K562 (cell line): ENCODE results near the gene SLC24A3. TPM values are rescaled to one million over a fixed set of nuclear protein-coding genes. Genes with fewer than 3 reads are reported as not detected.

Experiments used
- ATAC-seq: fragments of 200-7000 bp; cut with Tn5 transposase; 3 replicates; pipeline ENCODE4 v1.9.1; 2020; ENCODE audit warnings: moderate library complexity
- BruUV-seq: library from RNA; stranded (reverse); fragments of 400-500 nt; replicated peaks from 2 replicates; lab custom pipeline; 2021; lab: Mats Ljungman, UMichigan
- CTCF ChIA-PET: fragments of 300-600 bp; formaldehyde crosslinking; extraction: SDS; loops from one replicate; lab custom pipeline; 2021; ENCODE audit warnings: low intra/inter-chr PET ratio; lab: Yijun Ruan, JAX
- POLR2A ChIA-PET: fragments of 300-600, 350-650 bp; sonication (Branson Sonifier 250); formaldehyde crosslinking; extraction: SDS; loops from one replicate; lab custom pipeline; 2021; ENCODE audit warnings: antibody characterized with exemption, inconsistent platforms; lab: Yijun Ruan, JAX
- DNase-seq, 4 experiments: peaks; one replicate each; pipeline versions ENCODE4 v3.0.0 to v3.0.0-alpha.2; 2011 to 2018; ENCODE audit warnings: low spot score in 3 of 4, mixed read lengths in 3 of 4; ENCODE audit errors: extremely low read depth in 1 of 4
- FAIRE-seq: peaks from 2 replicates; lab custom pipeline; 2011; peaks lifted over from hg19 to GRCh38; lab: Jason Lieb, UNC
- H2AFZ ChIP-seq: 2 replicates; pipeline ENCODE4 v1.6.0; 2011; ENCODE audit warnings: low read depth, low read length, control low read depth, inconsistent platforms
- H3K27ac ChIP-seq: fragments of 200-600 bp; 3 replicates; pipeline ENCODE4 v1.8.0; 2011; ENCODE audit warnings: low read depth, mild to moderate bottlenecking, control low read depth, inconsistent platforms, low read length, moderate library complexity, mixed read lengths; ENCODE audit errors: extremely low read depth
- H3K27me3 ChIP-seq, 2 experiments: fragments of 300-600 bp in 1 of 2; 2 replicates in 1 of 2; 3 replicates in 1 of 2; pipeline versions ENCODE4 v1.6.0 to v1.8.0; 2011; ENCODE audit warnings: inconsistent platforms in 2 of 2, low read length in 2 of 2, mild to moderate bottlenecking in 1 of 2, mixed read lengths in 1 of 2, moderate library complexity in 1 of 2; ENCODE audit not compliant: control insufficient read depth in 2 of 2, insufficient read depth in 2 of 2
- H3K36me3 ChIP-seq: fragments of 300-600 bp; 3 replicates; pipeline ENCODE4 v1.8.0; 2011; ENCODE audit warnings: mild to moderate bottlenecking, low read length, inconsistent platforms; ENCODE audit not compliant: control insufficient read depth, insufficient read depth
- H3K4me1 ChIP-seq, 2 experiments: fragments of 200-600 bp in 1 of 2; replicated peaks in 1 of 2; 2 replicates in 1 of 2; 3 replicates in 1 of 2; pipeline versions ENCODE4 v1.5.1 to v1.8.0; 2011; ENCODE audit warnings: inconsistent platforms in 2 of 2, low read length in 2 of 2, mild to moderate bottlenecking in 1 of 2, mixed read lengths in 1 of 2, moderate library complexity in 1 of 2; ENCODE audit not compliant: control insufficient read depth in 2 of 2, insufficient read depth in 2 of 2
- H3K4me2 ChIP-seq: 2 replicates; pipeline ENCODE4 v1.6.1; 2011; ENCODE audit warnings: low read length, control low read depth, inconsistent platforms, mixed read lengths; ENCODE audit not compliant: insufficient read depth
- H3K4me3 ChIP-seq: fragments of 200-600 bp; sonication (generic), shearing (Covaris generic); 2 replicates; pipeline ENCODE4 v1.5.1; 2016; ENCODE audit warnings: control low read depth, inconsistent platforms
- H3K79me2 ChIP-seq: fragments of 200-600 bp; 3 replicates; pipeline ENCODE4 v1.8.0; 2011; ENCODE audit warnings: low read length, inconsistent platforms; ENCODE audit not compliant: control insufficient read depth, insufficient read depth
- H3K9ac ChIP-seq, 2 experiments: 2 replicates each; pipeline versions ENCODE4 v1.6.0 to v1.6.1; 2011; ENCODE audit warnings: low read depth in 2 of 2, low read length in 2 of 2, control low read depth in 1 of 2, inconsistent platforms in 1 of 2, mild to moderate bottlenecking in 1 of 2, mixed read lengths in 1 of 2; ENCODE audit not compliant: insufficient read depth in 1 of 2
- H3K9me1 ChIP-seq: one replicate; pipeline ENCODE4 v1.6.0; 2011; ENCODE audit warnings: inconsistent platforms, mild to moderate bottlenecking, low read length, moderate library complexity; ENCODE audit not compliant: control insufficient read depth, insufficient read depth
- H3K9me3 ChIP-seq: replicated peaks from 2 replicates; pipeline ENCODE4 v1.5.1; 2011; ENCODE audit warnings: low read depth, low read length, inconsistent platforms; ENCODE audit not compliant: control insufficient read depth, insufficient read depth
- H4K20me1 ChIP-seq: replicated peaks from 2 replicates; pipeline ENCODE4 v1.6.1; 2011; ENCODE audit warnings: low read length, inconsistent platforms, mixed read lengths; ENCODE audit not compliant: control insufficient read depth, insufficient read depth
- ARID2 ChIP-seq: fragments of 450-650 bp; IDR thresholded peaks from 2 replicates; pipeline ENCODE4 v1.6.1; 2017; ENCODE audit warnings: antibody characterized with exemption, mild to moderate bottlenecking
- CHD4 ChIP-seq: fragments of 200-600 bp; sonication (generic); IDR thresholded peaks from 3 replicates; pipeline ENCODE4 v1.6.1; 2012; ENCODE audit warnings: low read depth, mild to moderate bottlenecking, mixed read lengths, low read length, inconsistent platforms; ENCODE audit not compliant: insufficient read depth, insufficient replicate concordance, poor library complexity, severe bottlenecking
- MTA2 ChIP-seq: fragments of 450-650 bp; IDR thresholded peaks from 2 replicates; pipeline ENCODE4 v1.6.1; 2016; ENCODE audit warnings: low read depth
- NR2C2 ChIP-seq, 2 experiments: fragments of 200-800 bp in 1 of 2; sonication (Bioruptor generic) in 1 of 2; sonication (generic) in 1 of 2; formaldehyde crosslinking in 1 of 2; IDR thresholded peaks; 2 replicates each; pipeline versions ENCODE4 v1.6.1 to v1.8.0; 2016 to 2022; ENCODE audit warnings: mild to moderate bottlenecking in 1 of 2, missing compliant biosample characterization in 1 of 2, missing genetic modification characterization in 1 of 2, missing genetic modification reagents in 1 of 2
- ZHX1 ChIP-seq: fragments of 150-350 bp; conservative IDR thresholded peaks from 2 replicates; pipeline ENCODE4 v1.6.1; 2014; ENCODE audit warnings: low read length
- ZNF143 ChIP-seq: sonication (generic); formaldehyde crosslinking; IDR thresholded peaks from 2 replicates; pipeline ENCODE4 v1.9.0; 2022; ENCODE audit warnings: mild to moderate bottlenecking, missing genetic modification reagents
- WGBS: fragments of 100-300 bp; shearing (Covaris generic); methylation state at CpG from one replicate; pipeline ENCODE4 v1.1.6; 2016; ENCODE audit warnings: low coverage, mixed read lengths; ENCODE audit not compliant: insufficient coverage; ENCODE audit errors: missing lambda C conversion rate; 5-methylcytosine and 5-hydroxymethylcytosine counted together
- in situ Hi-C: fragments of 300-500 bp; cut with MboI; formaldehyde crosslinking; loops from 4 replicates; pipeline ENCODE4 v1.15.0; 2018; ENCODE audit warnings: inconsistent platforms, mixed read lengths
- intact Hi-C: fragments of 100-400 bp; cut with micrococcal nuclease; formaldehyde crosslinking; loops from 2 replicates; pipeline ENCODE4 v1.14.2; 2022
- polyA plus RNA-seq, 8 experiments: library from polyadenylated mRNA; depleted of rRNA in 4 of 8; stranded (reverse) in 5 of 8; unstranded in 3 of 8; fragments of >200 nt; fragmentation: Nextera tagmentation in 2 of 8; fragmentation: Illumina TruSeq in 1 of 8; extraction: Ambion mirVana in 2 of 8; extraction: Trizol in 1 of 8; gene quantifications; 2 replicates each; pipeline versions ENCODE4 v1.2.1 to v1.2.3, GENCODE V29; 2011 to 2014; ENCODE audit warnings: inconsistent platforms in 1 of 8, missing spikeins in 1 of 8
- total RNA-seq, 7 experiments: library from RNA; depleted of rRNA in 6 of 7; stranded (reverse); fragments of >200 nt in 6 of 7; fragmentation: Illumina TruSeq in 2 of 7; extraction: Trizol in 2 of 7; gene quantifications; 2 replicates each; pipeline versions ENCODE4 v1.2.1 to v1.2.3, GENCODE V29; 2011 to 2021; ENCODE audit warnings: low replicate concordance in 1 of 7

The SLC24A3 gene
- total and polyA plus RNA-seq, 9 of the 15 experiments (the other 6 are each of a cell fraction or from before 2014, with no cell fraction given), result not detected

DNA sequence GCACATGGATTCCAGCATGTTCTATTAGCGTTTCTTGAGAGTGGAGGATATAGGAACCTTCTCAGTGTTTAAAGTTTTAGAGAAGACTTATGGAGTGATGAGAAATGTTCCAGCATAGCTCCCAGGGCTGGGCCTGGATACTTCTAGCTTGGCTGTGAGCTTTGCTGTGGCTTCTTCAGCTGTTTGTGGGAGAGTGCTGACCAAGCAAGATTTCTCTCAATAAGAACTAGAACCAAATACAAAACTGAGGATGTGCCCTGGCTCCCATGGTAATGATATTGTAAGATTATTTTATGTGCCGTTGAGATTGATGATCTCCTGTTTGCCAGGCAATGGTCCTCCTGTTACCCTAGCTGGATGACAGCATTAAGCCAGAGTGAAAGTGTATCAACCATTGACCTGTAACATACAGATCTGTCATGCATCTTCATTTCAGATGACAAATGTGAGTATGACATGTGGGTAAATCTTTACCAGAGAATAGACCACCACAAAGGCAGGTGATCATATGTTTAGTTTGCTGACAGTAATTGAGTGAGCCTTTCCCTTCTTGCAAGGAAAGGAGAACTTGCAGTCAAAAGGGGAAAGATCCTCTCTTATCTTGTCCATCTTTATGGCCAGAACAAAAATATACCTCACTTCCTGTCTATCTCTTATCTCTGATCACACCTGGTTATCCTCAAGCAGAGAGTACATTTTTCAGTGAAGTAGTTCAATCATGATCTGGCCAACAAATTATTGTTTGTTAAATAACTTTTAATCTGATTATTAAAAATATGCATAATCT lies 180.1 kb downstream of the SLC24A3 start (continued):
- TF ChIP-seq ARID2 (no peak), MTA2 (no peak), ZHX1 (no peak), NR2C2 (CRISPR knock-in tag; IDR thresholded peaks at IDR 0.05) (no peak), NR2C2 (tag; IDR thresholded peaks at IDR 0.05) (no peak)

- H3K27ac ChIP-seq, result no peak overlapping the region
- H3K27me3 ChIP-seq, result no peaks in the 10 kb centered on the region
- ATAC-seq, result no peak
- H3K79me2 ChIP-seq, result no peaks in the 10 kb centered on the region
- in situ Hi-C loops (no loop called here), intact Hi-C loops (no loop called here)
- H3K9me1 ChIP-seq, result no peaks in the 10 kb centered on the region
- H3K9me3 ChIP-seq, result no peaks in the 10 kb centered on the region
- no peak overlapping the region for H3K4me2 ChIP-seq
- no peaks in the 10 kb centered on the region for H3K4me1 ChIP-seq
- WGBS, result 0% methylated on average over 3 of the region's 3 CpGs
- TF ChIP-seq CHD4 (no peak), ZNF143 (CRISPR knock-in tag) (no peak)
- no peaks in the 10 kb centered on the region for H3K36me3 ChIP-seq
- ChIA-PET CTCF (no interaction called here), POLR2A (no interaction called here)
- no peak for DNase-seq
- FAIRE-seq, result no peak
- H2AFZ ChIP-seq, result no peak overlapping the region
- H3K9ac ChIP-seq, result no peak overlapping the region
- no peak overlapping the region for H3K4me3 ChIP-seq
- H4K20me1 ChIP-seq, result no peaks in the 10 kb centered on the region
- no TSS peak for BruUV-seq
These were observed 184.1 kb downstream of the SLC24A3 start for GRCh38 chr20:19396460-19397081.
